ENCODE results near the gene SLC34A1.
"Not testable (repeated sequence)": the region's sequence is repeated elsewhere in the genome, so short reads cannot be mapped to it uniquely, and the experiment has no call there.

The SLC34A1 gene

DNA sequence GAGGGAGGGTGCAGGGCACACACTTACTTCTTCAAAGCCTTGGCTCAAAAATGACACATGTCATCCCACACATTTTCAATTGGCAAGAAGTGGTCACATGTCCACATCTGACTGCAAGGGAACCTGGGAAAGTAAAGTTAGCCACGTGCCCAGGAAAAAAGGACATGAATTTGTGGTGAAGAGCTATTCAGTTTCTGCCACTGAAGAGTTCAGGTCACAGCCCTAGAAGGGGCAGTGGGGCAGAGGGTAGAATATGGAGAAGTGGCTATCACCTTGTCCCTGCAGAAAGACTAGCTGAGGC, 28.4 kb upstream of the SLC34A1 start:
- no peak for DNase-seq

DNA sequence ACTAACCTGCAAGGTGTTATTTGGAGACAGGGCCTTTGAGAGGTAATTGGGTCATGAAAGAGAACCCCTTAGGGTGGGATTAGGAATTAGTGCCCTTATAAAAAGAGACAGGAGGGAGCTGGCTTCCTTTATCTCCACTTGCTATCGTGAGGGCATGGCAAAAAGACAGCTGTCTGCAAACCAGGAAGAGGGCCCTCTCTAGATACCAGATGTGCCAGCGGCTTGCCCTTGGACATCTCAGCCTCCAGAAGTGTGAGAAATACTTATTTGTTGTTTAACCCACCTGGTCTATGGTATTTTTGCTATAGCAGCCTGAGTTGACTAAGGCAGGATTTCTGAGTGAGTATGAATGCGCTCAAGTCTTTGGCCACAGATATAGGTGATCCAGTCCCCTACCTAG, 27.5 kb upstream of the SLC34A1 start:
- no peak for DNase-seq

DNA sequence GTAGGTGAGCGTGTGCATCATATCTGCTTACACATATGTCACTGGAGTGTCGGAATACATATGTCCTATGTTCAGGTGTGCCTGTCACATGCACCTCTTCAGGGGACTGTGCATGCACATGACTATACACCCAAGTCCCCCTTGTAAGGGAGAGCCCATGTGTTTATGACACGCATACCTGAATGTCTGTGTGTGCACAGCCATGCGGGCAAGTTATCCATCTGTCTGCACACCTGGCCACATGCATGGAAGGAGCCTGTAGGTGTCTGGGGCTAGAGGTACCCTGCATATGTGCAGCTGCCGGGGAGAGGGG, 27.1 kb upstream of the SLC34A1 start:
- no peak for DNase-seq

- DNase-seq, result peak in 3 of 4 experiments; percentile 39 to 57 (median 39)
These were observed 26.5 kb upstream of the SLC34A1 start, which contains the start of gene RGS14 for GRCh38 chr5:177357459-177358351. Gene RGS14, plus strand, starts transcription at chr5:177357924. Its CDS starts 101 bp downstream, at chr5:177358025.

DNA sequence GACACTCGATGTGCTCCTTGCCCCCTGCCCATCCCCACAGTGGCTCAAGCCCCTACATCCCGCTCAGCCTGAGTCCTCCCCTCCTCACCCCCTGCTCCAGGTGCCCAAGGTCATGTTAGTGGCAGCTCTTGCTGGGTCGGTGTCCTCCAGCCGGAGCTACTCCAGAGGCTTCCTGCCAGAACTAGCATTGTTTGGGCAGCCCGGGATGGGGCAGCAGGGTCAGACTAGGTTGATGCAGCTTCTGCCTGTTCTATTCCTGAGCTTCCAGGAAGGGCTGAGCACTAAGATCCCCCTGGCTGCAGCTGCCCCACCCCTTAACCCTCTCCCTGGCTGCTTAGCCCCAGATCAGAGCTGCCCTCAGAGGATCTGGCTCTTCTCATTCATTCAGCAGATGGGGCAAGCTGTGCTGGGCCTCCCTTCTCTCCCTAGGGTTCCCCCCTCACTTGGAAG, 25.8 kb upstream of the SLC34A1 start:
- no peak for DNase-seq

GRCh38 chr5:177359451-177359851, 24.8 kb upstream of the SLC34A1 start:
- no peak for DNase-seq

DNA sequence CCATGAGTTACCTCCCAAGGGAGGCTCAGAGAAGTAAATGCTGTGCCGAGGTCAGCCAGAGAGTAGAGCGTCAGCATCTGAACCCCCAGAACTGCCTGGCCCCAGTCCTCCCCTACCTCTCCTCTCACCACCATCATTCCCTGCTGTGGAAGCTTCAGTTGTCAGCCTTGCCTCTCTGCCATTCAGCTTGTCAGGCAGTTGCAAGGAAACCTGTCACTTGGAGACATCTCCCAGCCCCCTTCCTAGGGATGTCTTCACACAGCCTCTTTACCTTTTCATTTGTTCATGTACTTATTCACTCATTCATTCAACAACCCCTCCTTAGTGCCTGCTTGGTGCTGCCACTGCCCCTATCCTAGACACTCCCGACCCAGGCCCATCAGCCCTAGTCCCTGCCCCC, 24.4 kb upstream of the SLC34A1 start:
- DNase-seq, result no peak

DNA sequence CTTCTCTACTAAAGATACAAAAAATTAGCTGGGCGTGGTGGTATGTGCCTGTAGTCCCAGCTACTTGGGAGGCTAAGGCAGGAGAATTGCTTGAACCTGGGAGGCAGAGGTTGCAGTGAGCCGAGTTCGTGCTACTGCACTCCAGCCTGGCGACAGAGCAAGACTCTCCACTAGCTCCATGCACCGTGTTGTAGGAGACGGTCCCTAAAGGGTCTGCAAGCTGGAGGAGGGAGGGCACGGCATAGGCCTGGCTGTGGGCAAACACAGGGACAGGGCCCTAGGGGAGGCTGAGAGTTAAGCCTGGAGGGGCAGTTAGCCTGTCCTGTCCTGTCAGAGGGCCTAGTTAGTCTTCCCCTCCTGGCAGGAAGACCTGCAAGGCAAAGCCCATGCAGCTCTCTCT, 23.5 kb upstream of the SLC34A1 start:
- DNase-seq, result not testable (repeated sequence)

DNA sequence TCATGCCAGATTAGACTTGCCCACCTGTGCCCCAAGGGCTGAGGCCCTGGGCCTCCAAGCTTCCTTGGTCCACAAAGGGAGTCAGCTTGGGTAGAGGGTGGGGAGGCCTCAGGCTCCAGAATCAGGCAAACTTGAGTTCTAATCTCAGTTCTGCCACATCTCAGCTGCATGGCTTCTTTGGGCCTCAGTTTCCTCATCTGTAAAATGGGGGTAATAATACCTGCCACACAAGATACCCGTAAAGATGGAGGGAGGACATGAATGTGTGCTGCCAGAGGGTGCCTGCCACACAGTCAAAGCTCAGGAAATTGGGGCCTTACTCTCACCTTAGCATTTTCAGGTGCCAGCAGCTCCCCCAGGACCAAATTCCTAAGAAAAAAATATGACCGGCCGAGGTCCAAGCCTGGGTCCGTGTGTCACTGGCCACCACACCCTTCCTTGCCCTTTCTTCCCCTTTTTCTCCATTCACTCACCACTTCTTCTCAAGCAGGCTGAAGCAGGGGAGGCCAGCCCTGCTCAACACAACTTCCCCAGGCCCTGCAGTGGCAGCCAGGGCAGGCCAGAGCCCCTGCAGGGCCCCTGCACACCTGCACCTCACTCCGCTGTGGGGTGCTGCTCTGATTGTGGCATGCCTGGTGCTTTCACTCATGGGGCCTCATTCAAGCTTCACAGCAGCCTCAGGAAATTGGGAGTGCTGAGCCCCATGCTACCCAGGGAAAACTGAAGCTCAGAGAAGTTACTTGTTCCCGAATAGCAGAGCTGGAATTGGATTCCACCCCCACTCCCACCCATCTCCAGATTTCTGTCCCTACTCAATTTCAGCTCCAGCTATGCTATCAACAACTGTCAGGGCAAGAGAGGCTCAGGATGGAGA, 22.6 kb upstream of the SLC34A1 start:
- DNase-seq, result no peak

DNA sequence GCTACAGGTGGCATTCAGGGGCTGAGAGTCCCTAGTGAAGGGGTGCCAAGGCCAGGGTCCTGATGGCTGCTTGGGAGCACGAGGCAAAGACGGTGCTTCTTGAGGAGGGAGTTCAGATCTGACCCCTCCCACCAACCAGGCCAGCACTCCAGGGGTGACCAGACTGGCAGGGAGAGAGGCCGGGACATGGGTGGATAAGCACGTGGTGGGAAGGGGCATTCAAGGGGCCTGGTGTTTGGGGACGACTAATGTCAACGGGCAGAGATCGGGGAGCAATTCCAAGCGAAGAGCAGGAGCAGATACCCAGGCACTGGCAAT, 22.0 kb upstream of the SLC34A1 start:
- no peak for DNase-seq

DNA sequence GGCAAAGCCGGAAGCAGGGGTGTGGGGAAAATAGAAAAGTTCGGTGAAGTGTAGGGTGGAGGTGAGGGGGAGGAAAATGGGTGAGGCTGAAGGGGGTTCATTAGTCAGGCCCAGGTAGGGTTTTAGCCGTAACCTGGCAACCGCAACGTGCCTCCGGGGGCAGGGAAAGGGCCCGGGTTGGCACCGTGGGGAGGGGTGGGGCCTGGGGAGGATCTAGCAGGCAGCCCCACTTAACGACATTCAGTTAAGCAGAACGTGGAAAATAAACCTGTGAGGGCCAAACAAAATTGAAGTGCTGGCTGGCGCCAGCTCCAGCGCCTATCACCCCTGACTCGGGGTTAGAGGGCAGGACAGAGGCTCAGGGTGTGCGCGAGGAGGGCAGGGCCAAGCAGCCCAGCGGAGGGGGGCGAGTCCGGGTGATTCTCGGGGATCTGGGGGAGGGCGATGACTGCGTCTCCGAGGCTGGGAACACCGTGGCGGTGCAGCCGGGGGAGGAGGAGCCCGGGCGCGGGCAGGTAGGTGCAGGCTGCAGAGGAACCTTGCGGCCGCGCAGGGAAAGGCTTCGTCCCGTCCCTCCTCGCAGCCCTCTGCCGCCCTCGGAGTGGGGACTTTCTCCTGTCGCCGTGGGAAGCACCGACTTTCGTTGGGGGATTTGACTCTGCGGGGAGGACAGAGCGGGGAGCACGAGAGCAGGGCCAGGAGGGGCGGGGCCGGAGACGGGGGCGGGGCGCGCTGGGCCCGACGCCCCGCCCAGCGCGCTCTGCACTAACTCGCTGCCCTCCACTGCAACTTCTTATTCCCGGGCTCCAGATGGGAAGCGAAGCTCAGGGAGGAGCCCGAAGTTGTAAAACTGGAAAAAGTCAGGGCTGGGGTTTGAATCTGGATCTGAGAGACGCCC, 21.4 kb upstream of the SLC34A1 start:
- peak in 3 of 4 experiments; percentile 15 to 37 (median 28) for DNase-seq

DNA sequence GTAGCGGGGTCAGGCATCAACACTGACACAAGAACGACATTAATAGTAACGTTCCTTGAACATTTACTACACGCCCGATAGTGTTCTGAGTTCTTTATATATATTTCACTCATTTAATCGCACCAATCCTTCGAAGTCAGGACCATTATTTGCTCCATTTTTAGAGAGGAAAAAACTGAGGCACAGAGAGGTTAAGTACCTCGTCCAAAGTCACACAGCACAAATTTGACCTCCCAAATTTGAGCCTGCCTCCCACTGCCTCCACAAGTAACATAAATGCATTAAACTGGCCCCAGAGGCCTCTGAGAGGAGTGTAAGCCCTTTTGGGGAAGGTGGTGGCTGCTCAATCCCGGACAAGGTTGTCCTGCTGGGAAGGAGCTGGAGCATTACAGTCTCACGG, 20.7 kb upstream of the SLC34A1 start:
- no peak for DNase-seq

DNA sequence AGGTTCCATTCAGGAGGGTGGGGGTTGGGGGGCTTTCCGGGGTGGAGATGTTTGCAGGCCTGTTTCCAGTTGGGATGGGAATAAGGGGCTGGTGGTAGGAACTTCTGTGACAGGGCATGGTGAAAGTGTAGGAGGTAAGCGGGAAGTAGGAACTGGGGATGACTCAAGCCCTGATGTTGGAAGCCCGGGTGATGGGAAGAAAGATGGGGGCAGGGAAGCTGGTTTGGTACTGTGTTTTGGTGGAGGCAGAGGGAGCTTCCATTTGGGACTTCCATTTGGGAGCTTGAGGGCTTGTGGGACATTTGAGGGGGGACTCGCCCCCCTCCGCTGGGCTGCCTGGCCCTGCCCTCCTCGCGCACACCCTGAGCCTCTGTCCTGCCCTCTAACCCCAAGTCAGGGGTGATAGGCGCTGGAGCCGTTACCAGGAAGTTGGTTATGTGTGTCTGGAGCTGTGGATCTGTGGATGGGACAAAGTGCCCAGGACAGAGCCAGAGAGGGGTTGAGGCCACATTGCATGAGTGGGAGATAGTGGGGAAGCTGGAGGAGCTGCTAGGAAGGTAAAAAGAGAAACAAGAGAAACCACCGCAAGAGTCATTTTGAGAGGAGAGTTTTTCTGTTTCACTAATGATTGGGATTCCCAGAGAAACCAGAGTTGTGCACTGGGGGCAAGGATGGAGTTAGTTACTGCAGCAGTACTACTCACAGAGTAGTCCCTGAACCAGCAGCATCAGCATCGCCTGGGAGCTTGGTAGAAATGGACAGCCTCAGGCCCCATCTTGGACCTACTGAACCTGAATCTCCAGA, 19.9 kb upstream of the SLC34A1 start:
- no peak for DNase-seq

GRCh38 chr5:177365845-177366527, 18.2 kb upstream of the SLC34A1 start:
- no peak for DNase-seq

DNA sequence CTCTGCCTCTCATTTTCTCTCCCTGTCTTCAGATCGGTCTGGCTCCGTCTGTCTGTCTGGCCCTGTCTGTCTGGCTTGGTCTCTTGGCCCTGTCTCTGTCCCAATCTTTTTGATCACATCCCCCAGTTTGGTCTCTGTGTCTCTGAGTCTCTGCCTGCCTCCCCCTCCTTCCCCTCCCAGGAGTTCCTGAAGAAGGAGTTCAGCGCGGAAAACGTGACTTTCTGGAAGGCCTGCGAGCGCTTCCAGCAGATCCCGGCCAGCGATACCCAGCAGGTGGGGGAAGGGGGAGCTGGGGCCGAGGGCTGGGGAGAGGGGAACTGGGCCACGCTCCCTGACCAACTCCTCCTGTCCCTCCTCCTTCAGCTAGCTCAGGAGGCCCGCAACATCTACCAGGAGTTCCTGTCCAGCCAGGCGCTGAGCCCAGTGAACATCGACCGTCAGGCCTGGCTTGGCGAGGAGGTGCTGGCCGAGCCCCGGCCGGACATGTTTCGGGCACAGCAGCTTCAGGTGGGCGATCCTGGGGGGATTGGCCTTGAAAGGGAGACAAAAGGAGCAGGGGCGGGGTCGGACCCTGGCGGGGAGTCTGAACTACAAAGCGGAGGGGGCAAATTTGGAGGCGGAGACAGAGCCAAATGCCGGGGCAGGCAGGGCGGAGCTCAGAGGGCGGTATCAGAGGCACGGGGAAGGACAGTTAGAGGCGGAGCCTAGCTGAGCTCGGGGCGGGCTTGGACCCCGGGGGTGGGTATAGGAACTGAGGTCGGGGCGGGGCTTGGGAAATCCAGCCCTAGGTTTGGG, 17.5 kb upstream of the SLC34A1 start:
- no peak for DNase-seq

- DNase-seq, result no peak
These were observed 16.8 kb upstream of the SLC34A1 start for GRCh38 chr5:177367323-177367848.

DNA sequence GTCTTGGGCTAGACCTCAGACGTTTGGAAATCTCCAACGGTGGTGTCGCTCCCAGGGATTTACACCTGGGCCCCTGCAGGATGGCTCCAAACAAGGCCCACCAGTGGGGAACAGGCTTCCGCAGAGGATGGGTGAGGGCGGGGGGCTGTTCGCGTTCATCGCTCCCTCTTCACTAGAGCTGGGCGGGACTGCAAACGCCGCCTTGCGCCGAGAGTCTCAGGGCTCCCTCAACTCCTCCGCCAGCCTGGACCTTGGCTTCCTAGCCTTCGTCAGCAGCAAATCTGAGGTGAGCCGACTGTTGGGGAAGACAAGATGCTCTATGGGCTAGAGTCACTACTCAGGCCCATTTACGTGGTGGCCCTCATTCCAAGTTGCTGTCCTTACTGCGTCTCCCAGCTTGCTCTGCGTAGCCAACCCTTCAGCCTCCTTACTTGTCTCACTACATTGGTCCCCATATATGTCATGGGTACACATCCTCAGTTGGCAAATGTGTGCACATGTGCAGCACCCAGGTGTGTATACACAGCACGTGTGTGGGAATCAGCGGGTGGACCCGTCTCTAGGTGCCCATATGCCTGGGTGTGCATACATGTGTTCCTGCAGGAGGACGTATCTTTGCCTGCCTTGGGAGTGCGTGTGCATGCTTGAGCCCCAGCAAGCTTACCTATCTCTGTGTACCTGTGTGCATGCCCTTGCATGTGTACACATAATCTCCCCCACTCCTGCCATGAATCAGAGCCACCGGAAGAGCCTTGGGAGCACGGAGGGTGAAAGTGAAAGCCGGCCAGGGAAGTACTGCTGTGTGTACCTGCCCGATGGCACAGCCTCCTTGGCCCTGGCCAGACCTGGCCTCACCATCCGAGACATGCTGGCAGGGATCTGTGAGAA, 16.0 kb upstream of the SLC34A1 start:
- no peak for DNase-seq

DNA sequence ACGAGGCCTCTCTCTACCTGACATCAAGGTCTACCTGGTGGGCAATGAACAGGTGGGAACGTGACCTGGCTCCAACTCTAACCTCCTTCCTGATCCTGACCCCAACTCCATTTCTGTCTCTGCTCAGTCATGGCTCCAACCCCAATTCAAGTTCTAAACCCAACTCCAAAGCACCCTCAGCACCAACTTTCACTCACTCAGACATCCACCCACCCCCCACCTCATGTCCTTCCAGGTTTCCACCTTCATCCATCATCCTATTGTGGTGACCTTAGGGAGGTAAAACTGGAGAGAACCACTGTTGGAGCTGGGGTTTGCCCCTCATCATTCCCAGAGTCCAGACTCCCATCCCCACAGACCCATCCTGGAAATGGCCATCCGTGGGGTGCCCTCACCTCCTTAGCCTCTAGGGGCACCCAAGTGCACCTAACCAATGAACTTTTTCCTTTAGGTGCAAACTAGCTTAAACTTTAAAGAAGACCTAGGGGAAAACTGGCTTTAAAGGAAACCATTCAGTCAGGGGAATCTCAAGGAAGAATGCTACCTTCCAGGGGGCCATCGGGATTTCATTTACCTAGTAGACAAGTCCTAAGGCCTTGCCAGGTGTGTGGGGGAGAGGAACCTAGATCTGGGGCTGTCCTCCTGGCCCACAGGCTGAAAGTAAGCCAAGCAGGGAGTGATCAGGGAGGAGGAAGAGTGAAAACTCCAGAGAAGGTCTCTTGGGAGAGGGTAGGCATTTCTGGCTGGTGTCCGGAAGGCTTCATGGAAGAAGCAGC, 15.2 kb upstream of the SLC34A1 start:
- no peak for DNase-seq

Data from activated CD4-positive, CD25-positive, alpha-beta regulatory T cell (primary cell).